Keratinocyte (primary cell): ENCODE data around the gene EIF4E2. TPM values are rescaled to one million over a fixed set of nuclear protein-coding genes. Genes with fewer than 3 reads are reported as not detected.

Experiments
- DNase-seq: peaks from one replicate; pipeline ENCODE4 v3.0.0-alpha.2; 2011; ENCODE audit warnings: low read depth, missing footprints, low spot score
- FAIRE-seq: peaks from 2 replicates; lab custom pipeline; 2011; peaks lifted over from hg19 to GRCh38; lab: Jason Lieb, UNC
- H2AFZ ChIP-seq: 2 replicates; pipeline ENCODE4 v1.6.0; 2012; ENCODE audit warnings: low read length, control low read depth, inconsistent platforms; ENCODE audit not compliant: control insufficient read depth
- H3K27ac ChIP-seq: 2 replicates; pipeline ENCODE4 v1.5.1; 2011; ENCODE audit warnings: low read length; ENCODE audit not compliant: control insufficient read depth, insufficient read depth
- H3K27me3 ChIP-seq: 3 replicates; pipeline ENCODE4 v1.6.0; 2011; ENCODE audit warnings: low read length; ENCODE audit not compliant: control insufficient read depth, insufficient read depth; ENCODE audit errors: extremely low read depth
- H3K36me3 ChIP-seq, 2 experiments: 2 replicates in 1 of 2; 3 replicates in 1 of 2; pipeline ENCODE4 v1.5.1; 2011; ENCODE audit warnings: low read length in 2 of 2, mild to moderate bottlenecking in 1 of 2; ENCODE audit not compliant: control insufficient read depth in 2 of 2, insufficient read depth in 2 of 2; ENCODE audit errors: extremely low read depth in 1 of 2
- H3K4me1 ChIP-seq: 3 replicates; pipeline ENCODE4 v1.5.1; 2011; ENCODE audit warnings: low read length; ENCODE audit not compliant: control insufficient read depth, insufficient read depth; ENCODE audit errors: extremely low read depth
- H3K4me2 ChIP-seq: 3 replicates; pipeline ENCODE4 v1.6.0; 2011; ENCODE audit warnings: low read depth, low read length; ENCODE audit not compliant: control insufficient read depth, insufficient read depth; ENCODE audit errors: extremely low read depth
- H3K4me3 ChIP-seq, 3 experiments: fragments of 200-600 bp in 1 of 3; sonication (generic) in 1 of 3; 2 replicates in 2 of 3; 3 replicates in 1 of 3; pipeline ENCODE4 v1.5.1; 2011 to 2016; ENCODE audit warnings: low read length in 3 of 3, mild to moderate bottlenecking in 3 of 3, control low read depth in 2 of 3, inconsistent platforms in 1 of 3, low read depth in 1 of 3, mixed read lengths in 1 of 3, mixed run types in 1 of 3, moderate library complexity in 1 of 3; ENCODE audit not compliant: control insufficient read depth in 2 of 3, insufficient read depth in 2 of 3; ENCODE audit errors: extremely low read depth in 1 of 3
- H3K79me2 ChIP-seq: 2 replicates; pipeline ENCODE4 v1.6.0; 2012; ENCODE audit warnings: low read length; ENCODE audit not compliant: control insufficient read depth, insufficient read depth
- H3K9ac ChIP-seq: 3 replicates; pipeline ENCODE4 v1.6.0; 2011; ENCODE audit warnings: low read length; ENCODE audit not compliant: control insufficient read depth, insufficient read depth; ENCODE audit errors: extremely low read depth
- H3K9me1 ChIP-seq: 3 replicates; pipeline ENCODE4 v1.6.0; 2011; ENCODE audit warnings: low read length; ENCODE audit not compliant: control insufficient read depth, insufficient read depth; ENCODE audit errors: extremely low read depth
- H3K9me3 ChIP-seq: 2 replicates; pipeline ENCODE4 v1.5.1; 2012; ENCODE audit warnings: low read depth, low read length; ENCODE audit not compliant: control insufficient read depth
- H4K20me1 ChIP-seq: 3 replicates; pipeline ENCODE4 v1.6.0; 2011; ENCODE audit warnings: low read length; ENCODE audit not compliant: control insufficient read depth, insufficient read depth; ENCODE audit errors: extremely low read depth
- CTCF ChIP-seq, 3 experiments: IDR thresholded peaks in 1 of 3; conservative IDR thresholded peaks in 1 of 3; optimal IDR thresholded peaks in 1 of 3; 2 replicates in 2 of 3; 3 replicates in 1 of 3; pipeline versions ENCODE3 to v1.5.1; 2011; ENCODE audit warnings: low read length in 3 of 3, mild to moderate bottlenecking in 3 of 3, moderate library complexity in 2 of 3, control low read depth in 1 of 3, inconsistent platforms in 1 of 3; ENCODE audit not compliant: insufficient read depth in 2 of 3; ENCODE audit errors: extremely low read depth in 1 of 3
- EZH2 ChIP-seq: IDR thresholded peaks from one replicate; pipeline ENCODE4 v1.6.1; 2012; ENCODE audit warnings: inconsistent platforms, mild to moderate bottlenecking, low read length, moderate library complexity
- dilution Hi-C: fragments of 300-500 bp; cut with MboI; formaldehyde crosslinking; loops from one replicate; pipeline ENCODE4 v1.7.0; 2020; ENCODE audit warnings: low sequenced_read_pairs; ENCODE audit not compliant: extremely low pct_ligation_motif_present
- polyA plus RNA-seq, 5 experiments: library from polyadenylated mRNA; depleted of rRNA in 3 of 5; stranded (reverse) in 3 of 5; stranded (forward) in 1 of 5; unstranded in 1 of 5; fragments of >200 nt; gene quantifications; 1 replicate in 1 of 5; 2 replicates in 3 of 5; 3 replicates in 1 of 5; pipeline versions ENCODE4 v1.2.1 to v1.2.3, GENCODE V29; 2011 to 2012; ENCODE audit warnings: missing spikeins in 2 of 5, low read depth in 1 of 5, low replicate concordance in 1 of 5

The EIF4E2 gene
- polyA plus RNA-seq, 1 donor (not counting 4 experiments of a cell fraction or from before 2014, with no cell fraction given): 79.2 TPM

GRCh38 chr2:232611559-232612218 lies 61.2 kb downstream of the EIF4E2 start:
- H3K27me3 ChIP-seq: no peaks in the 10 kb centered on the region
- peaks cover 10% of the 10 kb centered on the region for H3K4me1 ChIP-seq
- no peak overlapping the region for H3K27ac ChIP-seq
- TF ChIP-seq EZH2: no peak
- TF ChIP-seq CTCF (optimal IDR thresholded peaks at IDR 0.05 in 1 of 3, IDR thresholded peaks at IDR 0.05 in 1 of 3, conservative IDR thresholded peaks at IDR 0.05 in 1 of 3; ENCODE audit: extremely low read depth in 1 of 3, insufficient read depth in 2 of 3, low read length in 3 of 3): peak; percentile 90 to 93 (median 92)
- no peaks in the 10 kb centered on the region for H3K36me3 ChIP-seq
- H3K4me2 ChIP-seq: peak overlapping the region; percentile 27
- no peak overlapping the region for H3K4me3 ChIP-seq
- no peaks in the 10 kb centered on the region for H3K9me3 ChIP-seq
- no peaks in the 10 kb centered on the region for H3K79me2 ChIP-seq
- no peaks in the 10 kb centered on the region for H4K20me1 ChIP-seq
- H3K9me1 ChIP-seq: no peaks in the 10 kb centered on the region
- no peak overlapping the region for H3K9ac ChIP-seq
- peak; percentile 51 for FAIRE-seq
- H2AFZ ChIP-seq: peak overlapping the region; percentile 33
- peak; percentile 76 for DNase-seq
- dilution Hi-C loops: no loop called here

GRCh38 chr2:232613538-232614134 lies 63.1 kb downstream of the EIF4E2 start:
- H3K79me2 ChIP-seq: no peaks in the 10 kb centered on the region
- H3K27ac ChIP-seq: no peak overlapping the region
- DNase-seq (no peak), FAIRE-seq (no peak)
- H3K4me3 ChIP-seq: no peak overlapping the region
- no peaks in the 10 kb centered on the region for H3K36me3 ChIP-seq
- H2AFZ ChIP-seq: no peak overlapping the region
- no peaks in the 10 kb centered on the region for H3K9me3 ChIP-seq
- H3K9ac ChIP-seq: no peak overlapping the region
- peaks cover 10% of the 10 kb centered on the region for H3K4me1 ChIP-seq
- TF ChIP-seq EZH2 (no peak), CTCF (optimal IDR thresholded peaks at IDR 0.05 in 1 of 3, IDR thresholded peaks at IDR 0.05 in 1 of 3, conservative IDR thresholded peaks at IDR 0.05 in 1 of 3; ENCODE audit: extremely low read depth in 1 of 3, insufficient read depth in 2 of 3, low read length in 3 of 3) (no peak)
- no peaks in the 10 kb centered on the region for H3K27me3 ChIP-seq
- no peaks in the 10 kb centered on the region for H3K9me1 ChIP-seq
- dilution Hi-C loops: no loop called here
- H4K20me1 ChIP-seq: no peaks in the 10 kb centered on the region
- no peak overlapping the region for H3K4me2 ChIP-seq
